Renal pelvis (tissue), 4 donors: ENCODE results near the gene AK8. TPM values are rescaled to one million over a fixed set of nuclear protein-coding genes. Genes with fewer than 3 reads are reported as not detected.

Source experiments
- DNase-seq: peaks from one replicate; pipeline ENCODE4 v3.0.0-alpha.2; 2013
- polyA plus RNA-seq, 3 donors: library from polyadenylated mRNA; unstranded; fragments of 120-200 nt; gene quantifications; one replicate each; pipeline ENCODE4 v1.2.1, GENCODE V29; 2013; ENCODE audit not compliant: insufficient read length in 3 of 3

The AK8 gene
- polyA plus RNA-seq, 3 donors: 4.5 to 5.1 (median 5.1) TPM

DNA sequence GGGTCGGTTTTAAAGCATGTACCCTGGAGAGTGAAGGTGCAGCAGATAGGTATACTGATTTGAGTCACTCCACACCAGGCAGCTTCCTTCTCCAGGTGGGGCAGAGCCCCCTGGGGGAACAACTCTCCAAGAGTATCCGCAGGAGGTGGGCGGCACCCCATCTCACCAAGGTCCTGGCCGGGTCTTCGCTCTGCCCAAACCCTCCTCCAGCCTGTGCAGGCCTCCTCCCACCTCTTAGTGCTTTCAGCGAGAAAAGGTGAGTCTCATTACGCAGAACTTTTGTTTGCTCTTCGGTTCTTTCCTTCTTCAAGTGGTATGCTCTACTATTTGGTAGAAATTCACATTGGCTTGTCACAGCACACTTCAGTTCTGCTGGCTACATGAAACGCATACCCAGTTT is 14.3 kb upstream of the AK8 start:
- DNase-seq: no peak

DNA sequence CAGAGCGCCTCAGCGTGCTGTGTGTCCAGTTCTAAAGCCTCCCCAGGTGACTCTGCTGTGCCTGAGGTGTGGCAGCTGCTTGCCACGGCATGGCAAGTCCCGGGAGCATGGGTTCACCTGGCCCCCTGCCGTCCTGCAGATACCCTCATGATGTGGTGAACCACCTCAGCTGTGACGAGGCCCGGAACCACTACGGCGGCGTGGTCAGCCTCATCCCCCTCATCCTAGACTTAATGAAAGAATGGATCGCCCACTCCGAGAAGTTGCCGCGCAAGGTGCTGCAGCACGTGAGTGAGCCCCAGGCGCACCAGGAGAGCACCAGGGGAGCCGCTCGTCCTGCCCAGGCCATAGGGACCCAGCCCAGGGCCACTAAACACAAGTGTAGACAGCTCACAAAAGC is 10.1 kb upstream of the AK8 start:
- DNase-seq: no peak

DNA sequence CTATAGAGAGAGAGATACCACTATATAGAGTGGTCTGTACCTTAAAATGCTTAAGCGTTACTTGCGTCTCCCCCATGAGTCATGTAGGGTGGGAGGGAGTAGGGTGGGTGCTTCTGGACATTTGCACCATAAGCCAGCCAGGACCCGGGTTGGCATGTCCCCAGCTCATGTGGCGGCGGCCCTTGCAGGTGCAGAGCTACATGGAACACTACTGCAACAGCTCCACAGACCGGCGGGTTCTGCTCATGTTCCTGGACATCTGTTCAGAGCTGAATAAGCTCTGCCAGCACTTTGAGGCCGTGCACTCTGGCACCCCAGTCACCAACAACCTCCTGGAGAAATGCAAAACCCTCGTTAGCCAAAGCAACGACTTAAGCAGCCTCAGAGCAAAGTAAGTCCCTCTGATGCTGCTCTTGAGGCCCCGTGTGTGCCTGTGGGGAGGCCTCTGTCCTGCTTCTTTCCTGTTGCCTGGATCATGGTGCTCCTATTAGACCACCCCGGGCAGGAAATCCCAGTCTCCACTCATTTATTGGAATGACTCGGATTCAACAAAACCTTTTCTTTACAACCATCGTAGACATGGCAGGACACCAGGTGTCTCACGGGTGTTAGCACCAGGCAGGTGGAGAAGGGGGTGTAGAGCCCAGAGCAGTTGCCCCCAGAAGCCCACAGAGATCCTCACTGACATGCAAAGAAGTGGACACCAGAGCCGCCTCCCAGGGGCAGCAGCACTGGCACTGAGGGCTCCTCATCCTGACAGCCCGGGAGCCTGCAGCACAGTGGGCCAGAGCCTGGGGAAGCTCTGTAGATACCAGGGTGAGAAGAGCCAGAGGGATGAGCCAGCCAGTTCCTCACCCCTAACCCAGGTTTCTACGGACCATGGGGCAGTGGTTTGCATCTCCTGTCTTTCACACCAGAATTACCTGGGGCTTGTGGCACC is 9.4 kb upstream of the AK8 start:
- DNase-seq: no peak

DNA sequence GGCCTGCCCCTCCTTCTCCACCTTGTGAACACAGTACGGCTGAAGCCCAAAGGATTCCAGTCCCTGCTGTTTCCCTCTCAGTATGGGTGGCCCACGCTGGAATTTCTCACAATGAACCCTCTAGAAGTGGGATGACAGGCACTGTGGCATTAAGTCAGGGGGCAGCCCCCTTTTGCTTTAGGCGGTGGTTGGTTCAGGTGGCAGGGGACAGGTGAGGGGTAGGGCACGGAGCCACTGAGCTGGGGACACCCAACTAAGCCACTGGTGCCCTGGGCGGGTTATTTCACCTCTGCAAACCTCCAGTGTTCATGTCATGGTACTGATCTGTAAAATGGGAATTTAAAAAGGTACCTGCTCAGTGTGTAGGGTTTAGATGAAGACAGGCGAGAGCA is 8.2 kb upstream of the AK8 start:
- DNase-seq: no peak

DNA sequence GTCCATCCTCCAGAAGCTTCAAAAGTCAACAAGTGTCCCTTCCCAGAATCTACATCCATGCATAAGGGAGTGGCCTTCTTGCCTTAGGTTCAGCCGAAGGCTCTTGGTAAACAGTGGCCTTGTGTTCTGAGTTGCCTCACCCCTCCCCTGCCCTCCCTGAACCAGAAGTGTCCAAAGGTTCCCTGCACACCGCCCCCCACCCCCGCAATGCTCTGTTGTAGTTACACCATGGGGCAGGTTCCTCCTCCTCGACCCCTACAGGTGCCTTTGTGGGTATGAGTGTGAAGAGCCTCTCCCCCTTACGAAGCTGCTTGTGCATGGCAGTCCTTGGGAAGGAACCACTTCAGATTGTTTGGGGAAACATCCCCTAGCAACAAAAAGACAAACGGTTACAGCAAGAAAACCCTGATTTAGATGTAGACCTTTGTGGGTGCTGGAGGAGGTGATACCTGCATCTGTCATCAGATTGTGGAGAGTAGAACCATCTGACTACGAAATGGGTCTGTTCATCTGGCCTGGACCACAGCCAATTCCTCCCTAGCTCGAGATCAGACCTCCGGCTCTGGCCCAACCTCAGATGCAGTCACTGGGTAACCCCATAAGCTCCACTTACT is 7.7 kb upstream of the AK8 start:
- DNase-seq: no peak

DNA sequence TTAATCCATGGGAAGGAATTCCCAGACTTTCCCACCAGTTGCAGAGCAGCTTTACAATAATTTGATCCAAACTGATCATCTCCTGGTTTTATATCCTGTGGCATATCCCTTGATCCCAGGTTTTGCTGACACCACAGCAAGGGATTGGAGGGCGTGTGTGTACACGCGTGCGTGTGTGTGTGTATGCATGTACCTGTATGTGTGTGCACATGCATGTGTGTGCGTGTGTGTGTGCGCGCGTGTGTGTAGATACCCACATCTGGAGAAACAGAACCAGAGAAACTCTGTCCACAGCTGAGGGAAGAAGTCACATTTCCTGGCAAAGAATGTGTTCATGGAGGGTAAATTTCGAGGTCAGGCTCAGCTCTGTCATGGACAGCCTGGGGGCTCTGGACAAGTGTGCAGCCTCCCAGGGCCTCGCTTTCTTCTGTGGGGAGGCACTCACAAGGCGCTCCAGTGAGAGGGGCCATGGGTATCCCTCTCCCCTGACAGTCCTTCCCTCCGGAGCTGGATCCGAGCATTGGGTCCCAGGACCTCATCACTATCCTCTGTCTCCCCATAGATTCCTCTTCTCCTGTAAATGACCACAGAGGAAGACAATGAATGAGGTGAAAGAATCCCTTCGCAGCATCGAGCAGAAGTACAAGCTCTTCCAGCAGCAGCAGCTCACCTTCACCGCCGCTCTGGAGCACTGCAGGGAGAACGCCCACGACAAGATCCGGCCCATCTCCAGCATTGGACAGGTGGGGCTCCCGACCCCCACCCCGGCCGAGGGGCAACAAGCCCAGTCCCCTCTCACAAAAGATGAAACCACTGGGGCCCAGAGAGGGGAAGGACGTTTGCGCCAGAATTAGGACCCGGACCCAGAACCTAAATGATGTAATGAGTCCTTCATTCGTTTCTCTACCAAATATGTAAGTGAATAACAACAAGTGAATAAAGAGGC is 5.5 kb upstream of the AK8 start:
- DNase-seq: no peak

DNA sequence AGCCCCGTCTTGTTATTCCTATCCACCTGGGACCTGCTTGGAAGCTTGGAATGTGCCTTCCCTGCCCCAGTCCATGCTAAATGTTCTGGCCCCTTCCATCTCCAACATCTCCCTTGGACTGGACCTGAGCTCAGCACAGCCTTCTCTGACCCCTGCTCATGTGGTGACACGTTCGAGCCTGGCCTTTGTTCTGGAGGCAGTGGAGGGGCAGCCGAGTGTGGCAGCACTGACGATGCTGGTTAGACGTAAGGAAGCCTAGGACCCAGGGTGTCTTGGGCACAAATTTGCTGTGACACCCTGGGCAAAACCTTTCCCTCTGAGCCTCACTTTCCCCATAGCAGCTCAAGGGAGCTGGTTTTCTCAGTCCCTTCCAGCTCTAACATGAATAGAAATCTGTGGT is 4.5 kb upstream of the AK8 start:
- DNase-seq: no peak

DNA sequence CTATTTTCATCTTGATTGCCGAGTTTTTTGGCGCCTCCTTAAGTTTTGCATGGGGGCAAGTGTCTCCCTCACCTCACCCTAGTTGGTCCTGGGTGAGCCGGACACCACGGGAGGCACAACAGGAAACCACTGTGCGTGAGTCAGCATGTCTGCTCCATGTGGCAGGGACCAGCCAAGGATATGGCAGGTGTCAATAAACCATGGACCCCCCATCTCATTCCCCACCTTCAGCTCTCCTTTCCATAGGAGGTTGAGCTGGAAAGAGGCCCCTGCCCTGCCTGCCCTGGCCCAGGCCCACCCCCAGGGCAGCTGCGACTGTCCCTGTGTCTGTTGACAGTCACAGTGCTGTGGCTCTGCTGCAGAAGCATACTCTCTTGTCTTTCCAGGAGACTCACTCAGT is 3.7 kb upstream of the AK8 start:
- no peak for DNase-seq

DNA sequence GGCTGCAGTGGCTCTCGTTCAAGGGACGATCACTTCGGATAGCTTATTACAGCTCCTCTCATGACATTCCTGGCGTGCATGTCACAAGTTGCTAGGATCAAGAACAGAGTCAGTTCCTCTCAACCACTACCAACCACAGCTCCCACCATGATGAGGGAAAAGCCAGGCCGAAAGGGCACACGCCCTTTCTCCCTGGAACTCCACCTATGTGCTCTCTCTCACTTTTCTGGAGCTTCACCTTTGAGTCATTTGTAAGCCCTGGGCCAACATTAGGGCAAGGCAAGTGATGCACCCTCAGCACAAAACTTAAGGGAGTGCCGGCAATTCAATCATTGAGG is 2.2 kb upstream of the AK8 start:
- no peak for DNase-seq

DNA sequence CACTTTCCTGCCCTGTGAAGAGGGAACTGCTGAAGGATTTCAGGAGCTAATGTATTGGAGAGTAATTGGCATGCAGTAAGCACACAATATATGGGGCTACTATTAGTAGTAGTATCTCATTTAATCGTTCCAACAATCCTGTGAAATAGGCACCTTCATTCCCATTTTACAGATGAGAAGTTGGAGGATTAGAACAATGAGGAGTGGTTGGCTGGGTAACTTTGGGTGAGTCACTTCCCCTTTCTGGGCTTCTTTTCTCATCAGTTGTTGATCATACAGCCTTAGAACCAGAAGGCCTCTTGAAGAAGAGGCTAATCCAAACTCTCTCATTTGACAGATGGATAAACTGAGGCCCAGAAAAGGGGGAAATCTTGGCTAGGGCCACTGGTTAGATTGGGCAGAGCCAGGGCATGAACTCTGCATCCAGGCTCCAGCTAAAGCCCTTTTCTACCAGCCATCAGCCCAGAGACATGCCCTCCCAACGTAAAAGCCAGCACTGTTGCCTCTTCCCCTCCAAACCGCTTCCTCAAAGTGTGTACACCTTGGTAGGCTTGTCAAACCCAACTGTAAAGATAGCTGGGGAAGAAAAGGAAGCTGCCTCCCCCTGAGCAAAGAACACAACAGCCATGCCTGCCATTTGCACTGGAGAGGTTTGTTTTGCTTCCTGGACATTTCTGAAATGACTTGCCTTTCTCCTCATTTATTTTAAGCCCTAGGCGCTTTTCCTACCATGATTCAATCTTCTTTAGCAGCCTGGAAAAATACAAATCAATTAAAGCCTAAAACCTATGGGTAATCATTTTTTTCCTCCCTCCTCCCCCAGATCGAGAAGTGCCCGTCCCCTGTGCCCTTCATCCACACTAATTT is 1.6 kb upstream of the AK8 start:
- DNase-seq: no peak

DNA sequence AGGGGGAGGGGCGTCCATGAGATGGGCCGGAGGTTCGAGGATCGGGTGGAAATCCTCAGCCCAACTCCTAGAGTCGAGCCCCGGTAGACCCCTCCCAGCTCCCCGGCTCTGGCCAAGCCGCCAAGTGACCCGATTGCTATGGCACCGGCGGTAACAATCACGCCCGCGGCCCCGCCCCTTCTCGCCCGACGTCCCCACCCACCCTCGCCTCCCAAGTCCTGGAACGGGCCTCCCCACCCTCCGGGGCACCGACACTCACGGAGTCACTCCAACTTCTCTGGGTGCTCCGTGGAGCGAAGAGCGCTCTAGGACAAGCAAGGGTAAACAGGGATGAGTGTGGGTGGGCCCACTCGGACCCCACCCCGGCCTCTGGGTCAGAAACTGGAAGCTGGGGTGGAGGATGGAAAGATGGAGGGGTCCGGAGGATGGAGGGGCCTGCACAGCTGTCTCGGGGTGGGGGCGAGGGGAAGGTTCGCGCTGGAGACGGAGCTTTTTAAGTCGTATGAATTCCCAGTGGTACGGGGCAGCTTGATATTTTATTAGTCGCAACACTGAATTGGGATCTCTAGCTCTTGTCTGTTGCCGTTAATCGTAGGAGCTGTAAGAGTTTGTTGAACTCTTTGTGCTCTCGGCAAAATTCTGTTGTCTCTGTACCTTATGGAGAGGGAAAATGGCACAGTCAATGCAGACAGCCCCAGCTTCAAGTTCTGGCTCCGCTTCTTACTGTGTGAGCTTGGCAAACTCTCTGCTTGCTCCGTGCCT is 792 bp upstream of the AK8 start, which contains the start of gene SPACA9:
TSS of gene SPACA9 (plus strand) at position 204 of the 762 bp plus-strand sequence. CDS start 5,050 bp downstream, outside the sequence.
- DNase-seq: peak; percentile 74

DNA sequence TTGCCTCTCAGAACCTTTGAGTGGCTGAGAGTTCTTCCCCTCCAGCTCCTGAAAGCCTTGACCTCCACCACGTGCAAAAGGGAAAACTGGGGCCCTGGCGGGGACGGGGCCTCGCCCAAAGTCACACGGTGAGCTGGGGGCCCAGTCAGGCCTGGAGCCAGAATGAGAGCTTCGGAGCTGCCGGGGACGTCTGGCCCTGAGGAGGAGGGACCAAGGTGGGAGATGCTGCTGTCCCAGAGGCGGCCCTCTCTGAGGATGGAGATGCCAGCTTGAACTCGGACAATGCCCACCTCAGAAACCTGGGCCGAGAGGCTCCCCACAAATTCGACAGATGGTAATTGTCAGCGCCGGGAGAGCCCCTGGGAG is 643 bp downstream of the AK8 start:
- DNase-seq: no peak

DNA sequence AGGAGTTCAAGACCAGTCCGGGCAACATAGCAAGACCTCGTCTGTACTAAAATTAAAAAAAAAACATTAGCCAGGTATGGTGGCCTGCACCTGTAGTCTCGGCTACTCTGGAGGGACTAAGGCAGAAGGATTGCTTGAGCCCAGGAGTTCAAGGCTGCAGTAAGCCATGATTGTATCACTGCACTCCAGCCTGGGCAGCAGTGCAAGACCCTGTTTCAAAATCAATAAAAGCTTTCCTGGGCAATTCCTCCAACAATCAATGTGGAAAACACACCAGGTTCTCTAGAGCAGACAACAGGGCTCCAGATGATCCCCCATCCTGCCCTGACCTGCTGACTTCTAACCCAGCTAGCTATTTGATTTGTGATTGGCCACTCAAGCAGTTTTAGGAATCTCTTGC is 1.2 kb downstream of the AK8 start:
- DNase-seq: no peak

DNA sequence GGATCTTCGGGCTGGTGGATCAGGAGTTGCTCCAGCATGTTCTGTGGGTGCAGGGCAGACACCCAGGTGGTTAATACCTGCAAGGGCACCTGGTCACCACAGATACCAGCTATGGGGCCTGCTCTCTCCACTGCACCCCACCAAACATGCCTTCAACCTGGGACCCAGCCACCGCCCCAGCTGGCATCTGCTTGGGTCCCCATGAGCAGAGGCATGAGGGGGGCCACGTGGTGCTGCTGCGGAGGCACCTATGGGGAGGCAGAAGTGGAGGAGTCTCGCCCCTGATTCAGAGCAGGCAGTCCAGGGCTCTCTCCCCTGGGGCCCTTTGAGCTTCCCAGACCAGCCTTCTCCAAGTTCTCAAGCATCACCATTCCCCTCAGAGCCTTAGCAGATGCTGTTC is 2.9 kb downstream of the AK8 start:
- DNase-seq: no peak

DNA sequence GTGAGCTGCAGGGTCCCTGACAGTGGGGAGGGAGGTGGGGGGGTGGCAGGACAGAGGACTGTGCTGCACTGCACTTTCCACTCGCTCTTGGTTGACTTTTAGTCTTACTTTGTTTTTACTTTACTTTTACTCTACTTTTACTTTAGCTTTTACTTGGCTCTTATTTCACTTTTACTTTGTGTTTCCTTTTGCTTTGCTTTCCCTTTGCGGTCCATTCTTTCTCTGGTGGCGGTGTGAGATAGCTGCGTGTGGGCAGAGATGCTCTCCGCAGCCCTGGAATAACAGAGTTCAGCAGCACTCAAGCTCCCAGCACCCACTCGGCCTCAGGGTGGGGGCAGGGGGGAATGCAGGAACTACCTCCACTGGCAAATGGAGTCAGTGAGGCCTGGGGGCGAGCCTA is 4.7 kb downstream of the AK8 start:
- no peak for DNase-seq

DNA sequence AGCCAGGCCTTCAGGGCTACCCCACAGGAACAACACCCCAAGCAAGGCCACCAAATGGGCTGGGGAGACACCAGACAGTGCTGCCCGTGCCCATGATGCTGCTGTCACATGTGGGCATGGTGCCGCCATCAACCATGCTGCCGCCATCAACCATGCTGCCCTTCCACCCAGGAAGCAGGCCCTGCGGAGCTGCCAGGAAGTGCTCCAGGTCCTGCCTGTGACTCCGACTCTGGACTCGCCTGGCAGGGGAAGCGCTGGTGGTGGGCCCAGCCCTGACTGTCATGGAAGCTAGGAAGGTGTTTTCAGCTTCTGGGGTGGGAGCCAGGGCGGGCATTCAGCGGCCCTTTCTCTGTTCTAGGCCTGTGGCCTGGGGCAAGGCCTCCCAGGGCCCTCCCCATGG is 8.8 kb downstream of the AK8 start:
- no peak for DNase-seq

DNA sequence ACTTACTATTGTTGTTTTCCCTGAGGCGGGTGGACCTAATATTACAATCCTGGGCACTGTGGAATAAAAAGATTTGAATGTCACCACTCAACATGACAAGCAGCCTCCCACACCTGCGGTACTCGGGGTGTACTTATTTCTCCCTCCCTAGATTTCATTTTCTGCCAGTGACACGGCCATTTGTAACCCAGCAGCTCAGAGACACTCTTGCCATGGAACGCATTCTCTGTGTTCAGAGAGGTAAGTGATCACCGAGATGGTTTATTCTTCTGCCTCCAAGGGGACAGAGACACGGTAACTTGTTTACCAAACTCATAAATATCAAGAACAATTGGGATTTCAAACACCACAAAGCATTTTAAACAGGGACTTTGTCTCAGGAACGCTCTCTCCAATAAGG is 11.2 kb downstream of the AK8 start:
- no peak for DNase-seq

DNA sequence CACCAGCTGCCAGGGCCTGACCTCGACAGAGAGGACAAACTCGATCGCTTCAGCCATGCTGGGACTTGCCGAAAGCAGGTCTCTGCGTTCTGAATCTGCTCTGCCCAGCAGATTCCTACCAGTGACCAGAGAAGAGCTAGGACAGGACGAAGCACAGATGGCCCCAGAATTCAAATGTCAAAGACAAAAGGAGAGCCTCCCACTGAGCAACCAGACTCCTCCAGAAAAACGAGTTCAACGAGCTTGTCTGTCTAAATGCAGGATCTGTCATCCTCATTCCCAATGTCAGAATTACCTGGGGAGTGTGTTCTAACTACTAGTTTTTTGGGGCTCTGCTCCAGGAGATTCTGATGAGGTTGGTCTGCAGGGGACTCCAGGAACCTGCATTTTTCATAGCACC is 13.4 kb downstream of the AK8 start:
- no peak for DNase-seq

DNA sequence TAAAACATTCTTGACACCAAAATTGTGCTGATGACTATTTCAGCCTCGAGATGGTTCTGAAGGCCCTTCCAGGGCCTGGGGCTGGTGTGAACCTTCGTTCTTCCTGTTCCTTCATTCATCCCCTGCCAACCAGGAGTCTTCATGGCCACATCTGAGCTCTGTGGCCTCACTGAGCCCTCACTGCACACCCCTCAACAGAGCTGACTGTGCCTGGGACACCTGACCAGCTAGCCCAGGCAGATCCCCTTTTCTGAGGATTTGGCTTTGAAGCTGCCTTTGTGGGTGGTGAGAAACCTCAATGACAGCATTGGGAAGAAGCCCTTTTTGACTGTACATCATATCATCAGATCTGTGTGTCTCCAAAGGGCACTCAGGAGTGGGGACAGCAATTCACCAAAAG is 13.8 kb downstream of the AK8 start:
- no peak for DNase-seq

DNA sequence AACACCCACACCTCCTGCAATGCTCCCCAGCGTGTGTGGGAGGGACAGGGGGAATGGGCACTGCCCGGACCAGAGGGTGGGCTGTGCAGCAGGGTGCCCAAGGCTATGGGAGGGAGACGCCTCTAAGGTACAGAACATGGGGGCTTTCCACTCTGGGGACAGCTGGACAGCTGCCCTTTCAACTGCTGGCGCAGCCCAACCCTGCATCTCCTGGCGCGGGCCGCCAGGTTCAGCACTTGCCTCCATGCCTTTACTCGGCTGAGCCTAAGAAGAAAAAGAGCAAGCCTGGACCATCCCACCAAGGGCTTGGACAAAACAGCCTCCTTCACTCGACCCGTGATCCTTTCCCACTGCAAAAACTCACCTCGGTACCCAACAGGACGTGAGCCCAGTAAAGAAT is 15.0 kb downstream of the AK8 start:
- DNase-seq: no peak

DNA sequence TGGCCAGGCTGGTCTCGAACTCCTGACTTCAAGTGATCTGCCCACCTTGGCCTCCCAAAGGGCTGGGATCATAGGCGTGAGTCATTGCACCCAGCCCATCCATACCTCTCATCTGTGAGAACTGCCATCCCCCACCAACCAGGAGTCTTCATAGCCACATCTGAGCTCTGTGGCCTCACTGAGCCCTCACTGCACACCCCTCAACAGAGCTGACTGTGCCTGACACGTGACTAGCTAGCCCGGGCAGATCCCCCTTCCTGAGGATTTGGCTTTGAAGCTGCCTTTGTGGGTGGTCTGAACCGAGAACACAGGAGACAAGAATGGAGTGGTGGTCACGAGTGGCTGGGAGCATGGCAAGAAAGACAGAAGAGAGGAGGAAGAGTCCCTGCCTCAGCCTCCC is 15.6 kb downstream of the AK8 start:
- DNase-seq: no peak
